Ascending aorta (tissue), 2 donors: ENCODE results near the gene CORIN. TPM values are rescaled to one million over a fixed set of nuclear protein-coding genes. Genes with fewer than 3 reads are reported as not detected.

Experiments used
- DNase-seq, 2 donors: peaks; one replicate each; pipeline ENCODE4 v3.0.0-alpha.2; 2019; ENCODE audit warnings: low spot score in 2 of 2
- H3K27ac ChIP-seq, 2 donors: fragments of 200-600 bp; sonication (generic); one replicate each; pipeline ENCODE4 v1.5.1; 2016 to 2017; ENCODE audit warnings: mild to moderate bottlenecking in 1 of 2
- H3K27me3 ChIP-seq: fragments of 200-600 bp; sonication (generic); one replicate; pipeline ENCODE4 v1.5.1; 2017
- H3K36me3 ChIP-seq, 2 donors: fragments of 200-600 bp; sonication (generic); one replicate each; pipeline ENCODE4 v1.5.1; 2016
- H3K4me1 ChIP-seq, 2 donors: fragments of 200-600 bp; sonication (generic); one replicate each; pipeline ENCODE4 v1.5.1; 2016 to 2017; ENCODE audit warnings: mild to moderate bottlenecking in 1 of 2
- H3K4me3 ChIP-seq, 2 donors: fragments of 200-600 bp; sonication (generic); one replicate each; pipeline ENCODE4 v1.5.1; 2016 to 2017; ENCODE audit warnings: mild to moderate bottlenecking in 1 of 2
- H3K9me3 ChIP-seq, 2 donors: fragments of 200-600 bp; sonication (generic); one replicate each; pipeline ENCODE4 v1.5.1; 2016
- intact Hi-C: fragments of 100-400 bp; cut with DNase I; formaldehyde crosslinking; loops from one replicate; pipeline ENCODE4 v1.15.1; 2023
- total RNA-seq: library from RNA; depleted of rRNA; stranded (reverse); fragments of >200 nt; gene quantifications from one replicate; pipeline ENCODE4 v1.1.0, GENCODE V29; 2016
- TF ChIP-seq, protein P1 (sequence below), 3 experiments: fragments of 200-600 bp in 2 of 3; fragments of 450-650 bp in 1 of 3; sonication (generic) in 2 of 3; IDR thresholded peaks; one replicate each; pipeline ENCODE4 v1.5.1; 2016 to 2019; ENCODE audit warnings: antibody characterized with exemption in 3 of 3, mild to moderate bottlenecking in 1 of 3, moderate library complexity in 1 of 3

Gene CORIN
- total RNA-seq, 1 donor from 2014 or later = not detected

DNA sequence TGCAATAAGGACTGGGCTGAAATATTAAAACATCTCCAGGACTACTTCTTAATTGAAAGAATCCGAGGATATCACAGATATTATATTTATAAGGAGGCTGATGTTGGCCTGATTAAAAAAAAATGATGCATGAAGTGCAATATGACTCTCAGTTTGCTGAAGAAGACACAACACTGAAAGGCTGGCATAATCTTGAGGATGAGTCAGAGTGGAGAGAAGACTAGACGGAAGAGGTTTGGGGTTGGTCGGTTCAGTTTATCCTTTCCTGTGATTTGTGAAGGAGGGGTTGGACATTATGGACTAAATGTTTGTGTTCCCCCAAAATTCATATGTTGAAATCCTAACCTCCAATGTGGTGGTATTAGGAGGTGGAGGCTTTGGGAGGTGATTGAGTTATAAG is 170.3 kb downstream of the CORIN start:
- TF ChIP-seq, protein P1, sequence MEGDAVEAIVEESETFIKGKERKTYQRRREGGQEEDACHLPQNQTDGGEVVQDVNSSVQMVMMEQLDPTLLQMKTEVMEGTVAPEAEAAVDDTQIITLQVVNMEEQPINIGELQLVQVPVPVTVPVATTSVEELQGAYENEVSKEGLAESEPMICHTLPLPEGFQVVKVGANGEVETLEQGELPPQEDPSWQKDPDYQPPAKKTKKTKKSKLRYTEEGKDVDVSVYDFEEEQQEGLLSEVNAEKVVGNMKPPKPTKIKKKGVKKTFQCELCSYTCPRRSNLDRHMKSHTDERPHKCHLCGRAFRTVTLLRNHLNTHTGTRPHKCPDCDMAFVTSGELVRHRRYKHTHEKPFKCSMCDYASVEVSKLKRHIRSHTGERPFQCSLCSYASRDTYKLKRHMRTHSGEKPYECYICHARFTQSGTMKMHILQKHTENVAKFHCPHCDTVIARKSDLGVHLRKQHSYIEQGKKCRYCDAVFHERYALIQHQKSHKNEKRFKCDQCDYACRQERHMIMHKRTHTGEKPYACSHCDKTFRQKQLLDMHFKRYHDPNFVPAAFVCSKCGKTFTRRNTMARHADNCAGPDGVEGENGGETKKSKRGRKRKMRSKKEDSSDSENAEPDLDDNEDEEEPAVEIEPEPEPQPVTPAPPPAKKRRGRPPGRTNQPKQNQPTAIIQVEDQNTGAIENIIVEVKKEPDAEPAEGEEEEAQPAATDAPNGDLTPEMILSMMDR (IDR thresholded peaks at IDR 0.05) = no peak
- no peaks in the 10 kb centered on the region for H3K27me3 ChIP-seq
- intact Hi-C loops = loop anchor here (5.0 kb wide), 1 partner anchor 265 kb away; no protein-coding TSS in a partner anchor

DNA sequence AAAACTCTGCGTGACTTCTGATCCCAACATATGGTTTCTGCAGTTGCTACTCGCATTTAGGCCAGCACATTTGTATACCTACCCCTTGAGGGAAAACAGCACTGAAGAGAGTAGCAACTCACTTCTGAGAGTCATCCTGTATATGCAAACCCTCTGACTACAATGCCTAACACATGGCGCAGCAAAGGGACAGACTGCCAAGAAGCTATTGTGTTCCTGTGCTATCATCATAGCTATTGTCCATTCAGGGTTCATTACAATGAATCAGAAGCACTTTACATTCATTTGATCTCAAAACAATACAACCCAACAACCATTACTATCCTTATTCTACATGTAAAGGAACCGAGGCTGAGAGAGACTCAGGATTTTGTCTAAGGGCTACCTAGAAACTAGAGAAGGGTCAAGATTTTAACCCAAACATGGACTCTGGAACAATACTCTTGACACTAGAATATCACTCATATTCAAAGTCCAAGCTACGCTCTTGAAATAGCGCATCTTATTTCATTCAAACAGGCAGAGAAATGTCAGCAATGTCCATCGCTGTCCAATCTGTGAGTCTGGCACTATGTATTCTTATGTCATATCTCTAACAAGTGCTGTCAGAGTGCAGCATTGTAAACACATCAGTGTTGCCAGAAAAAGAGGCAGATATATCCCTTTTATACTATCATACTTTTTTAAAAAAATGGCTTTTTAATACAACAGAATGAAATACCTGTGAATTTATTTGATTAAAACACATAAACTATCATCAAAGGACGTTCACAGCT is 173.6 kb downstream of the CORIN start:
- Histone ChIP-seq H3K36me3 (no peaks in the 10 kb centered on the region), H3K9me3 (no peaks in the 10 kb centered on the region), H3K27me3 (no peaks in the 10 kb centered on the region), H3K4me3 (no peak overlapping the region), H3K27ac (no peak overlapping the region), H3K4me1 (no peaks in the 10 kb centered on the region)
- no peak for DNase-seq
- intact Hi-C loops = no loop called here
- TF ChIP-seq, protein P1 (IDR thresholded peaks at IDR 0.05) = no peak

More for the DNA sequence above, 170.3 kb downstream of the CORIN start:
- Histone ChIP-seq H3K27ac (no peak overlapping the region), H3K36me3 (no peaks in the 10 kb centered on the region), H3K9me3 (no peaks in the 10 kb centered on the region), H3K4me3 (no peak overlapping the region), H3K4me1 (no peaks in the 10 kb centered on the region)
- DNase-seq = no peak

DNA sequence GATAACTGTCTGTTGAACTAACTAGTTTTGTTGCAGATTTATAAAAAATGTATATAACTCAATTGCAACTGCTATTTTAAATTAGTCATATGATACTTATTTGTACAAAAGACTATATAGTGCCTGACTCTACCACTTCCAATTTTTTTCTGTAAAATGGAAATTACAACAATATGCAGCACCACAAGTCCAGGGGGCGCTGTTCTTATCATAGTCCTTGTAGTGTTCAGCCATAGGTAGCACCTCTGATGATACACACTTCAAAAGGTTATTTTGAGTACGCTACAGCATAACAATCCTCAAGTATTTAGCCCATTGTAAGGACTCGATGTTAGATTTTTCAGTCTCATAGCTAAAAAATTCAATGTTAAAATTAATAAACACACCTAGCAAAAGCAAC is 174.9 kb downstream of the CORIN start:
- Histone ChIP-seq H3K9me3 (no peaks in the 10 kb centered on the region), H3K4me3 (no peak overlapping the region), H3K4me1 (no peaks in the 10 kb centered on the region), H3K27me3 (no peaks in the 10 kb centered on the region), H3K36me3 (no peaks in the 10 kb centered on the region), H3K27ac (no peak overlapping the region)
- DNase-seq = no peak
- intact Hi-C loops = no loop called here
- TF ChIP-seq, protein P1 (IDR thresholded peaks at IDR 0.05) = no peak

DNA sequence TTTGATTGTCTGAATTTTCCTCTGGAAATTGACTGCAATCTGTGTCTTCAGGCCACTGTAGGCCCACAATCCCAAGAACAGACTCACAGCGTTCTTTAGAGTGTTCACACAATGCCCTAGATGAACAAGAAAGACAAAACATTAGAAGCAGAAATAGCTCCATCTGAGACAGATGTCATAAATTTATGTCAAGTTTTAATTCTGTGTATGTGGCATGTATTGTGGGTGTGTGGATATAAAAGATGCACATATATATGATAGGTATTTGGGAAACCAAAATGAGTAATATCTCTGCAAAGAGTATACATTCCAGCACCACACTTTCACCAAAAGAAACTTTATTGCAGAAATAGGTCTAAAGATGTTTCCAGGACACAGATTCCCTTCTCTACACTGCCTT is 176.1 kb downstream of the CORIN start:
- no peak overlapping the region for H3K4me3 ChIP-seq
- TF ChIP-seq, protein P1 (IDR thresholded peaks at IDR 0.05) = no peak
- H3K4me1 ChIP-seq = no peaks in the 10 kb centered on the region
- H3K9me3 ChIP-seq = no peaks in the 10 kb centered on the region
- no peaks in the 10 kb centered on the region for H3K27me3 ChIP-seq
- no peak for DNase-seq
- intact Hi-C loops = no loop called here
- H3K36me3 ChIP-seq = no peaks in the 10 kb centered on the region
- H3K27ac ChIP-seq = no peak overlapping the region

DNA sequence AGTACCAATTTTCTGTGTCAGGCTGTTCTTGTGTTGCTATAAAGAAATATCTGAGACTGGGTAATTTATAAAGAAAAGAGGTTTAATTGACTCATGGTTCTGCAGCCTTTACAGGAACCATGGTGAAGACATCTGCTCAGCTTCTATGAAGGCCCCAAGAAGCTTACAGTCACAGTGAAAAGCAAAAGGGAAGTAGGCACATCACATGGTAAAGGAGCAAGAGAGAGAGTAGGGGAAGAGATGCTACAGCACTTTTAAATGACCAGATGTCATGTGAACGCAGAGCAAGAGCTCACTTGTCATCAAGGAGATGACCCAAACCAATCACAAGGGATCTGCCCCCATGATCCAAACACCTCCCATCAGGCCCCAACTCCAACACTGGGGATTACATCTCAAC is 178.5 kb downstream of the CORIN start:
- no peaks in the 10 kb centered on the region for H3K4me1 ChIP-seq
- no peak overlapping the region for H3K4me3 ChIP-seq
- H3K27me3 ChIP-seq = no peaks in the 10 kb centered on the region
- H3K36me3 ChIP-seq = no peaks in the 10 kb centered on the region
- H3K9me3 ChIP-seq = no peaks in the 10 kb centered on the region
- H3K27ac ChIP-seq = no peak overlapping the region
- intact Hi-C loops = no loop called here
- no peak for DNase-seq
- TF ChIP-seq, protein P1 (IDR thresholded peaks at IDR 0.05) = no peak
